OCI-LY7 (cell line): ENCODE measurements around the gene C2CD4C.

Source experiments
- EZH2phosphoT487 ChIP-seq: fragments of 200-600 bp; sonication (generic); IDR thresholded peaks from 2 replicates; pipeline ENCODE4 v1.6.1; 2018; ENCODE audit warnings: low read depth, borderline replicate concordance, mild to moderate bottlenecking, mixed run types, antibody characterized with exemption, low read length, moderate library complexity, mixed read lengths
- TF ChIP-seq, protein P1 (sequence below): fragments of 200-600 bp; sonication (generic); conservative IDR thresholded peaks from 2 replicates; pipeline ENCODE4 v1.5.1; 2014; ENCODE audit warnings: mild to moderate bottlenecking, antibody characterized with exemption, low read length, moderate library complexity, mixed read lengths

GRCh38 chr19:437041-437440 lies 28.1 kb upstream of the C2CD4C start:
- TF ChIP-seq, protein P1, sequence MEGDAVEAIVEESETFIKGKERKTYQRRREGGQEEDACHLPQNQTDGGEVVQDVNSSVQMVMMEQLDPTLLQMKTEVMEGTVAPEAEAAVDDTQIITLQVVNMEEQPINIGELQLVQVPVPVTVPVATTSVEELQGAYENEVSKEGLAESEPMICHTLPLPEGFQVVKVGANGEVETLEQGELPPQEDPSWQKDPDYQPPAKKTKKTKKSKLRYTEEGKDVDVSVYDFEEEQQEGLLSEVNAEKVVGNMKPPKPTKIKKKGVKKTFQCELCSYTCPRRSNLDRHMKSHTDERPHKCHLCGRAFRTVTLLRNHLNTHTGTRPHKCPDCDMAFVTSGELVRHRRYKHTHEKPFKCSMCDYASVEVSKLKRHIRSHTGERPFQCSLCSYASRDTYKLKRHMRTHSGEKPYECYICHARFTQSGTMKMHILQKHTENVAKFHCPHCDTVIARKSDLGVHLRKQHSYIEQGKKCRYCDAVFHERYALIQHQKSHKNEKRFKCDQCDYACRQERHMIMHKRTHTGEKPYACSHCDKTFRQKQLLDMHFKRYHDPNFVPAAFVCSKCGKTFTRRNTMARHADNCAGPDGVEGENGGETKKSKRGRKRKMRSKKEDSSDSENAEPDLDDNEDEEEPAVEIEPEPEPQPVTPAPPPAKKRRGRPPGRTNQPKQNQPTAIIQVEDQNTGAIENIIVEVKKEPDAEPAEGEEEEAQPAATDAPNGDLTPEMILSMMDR, result no peak
- no peak for TF ChIP-seq EZH2phosphoT487
